H9 (cell line): ENCODE results near the gene FREY1. TPM values are rescaled to one million over a fixed set of nuclear protein-coding genes. Genes with fewer than 3 reads are reported as not detected.

Experiments
- DNase-seq: peaks from one replicate; pipeline ENCODE4 v3.0.0-alpha.2; 2017
- H2AFZ ChIP-seq: one replicate; pipeline ENCODE4 v1.6.1; 2013; ENCODE audit warnings: mild to moderate bottlenecking, low read length, control low read depth, moderate library complexity
- H2AK5ac ChIP-seq: 2 replicates; pipeline ENCODE4 v1.6.1; 2013; ENCODE audit warnings: low read length, control low read depth, mixed read lengths; ENCODE audit not compliant: insufficient read length
- H2BK120ac ChIP-seq: one replicate; pipeline ENCODE4 v1.6.1; 2013; ENCODE audit warnings: low read depth, mild to moderate bottlenecking, low read length, control low read depth, inconsistent platforms; ENCODE audit not compliant: poor library complexity, severe bottlenecking
- H2BK12ac ChIP-seq: 2 replicates; pipeline ENCODE4 v1.6.1; 2013; ENCODE audit warnings: low read length, control low read depth, mixed read lengths, low read depth; ENCODE audit not compliant: insufficient read length
- H2BK15ac ChIP-seq: 2 replicates; pipeline ENCODE4 v1.6.1; 2013; ENCODE audit warnings: low read depth, low read length, control low read depth
- H2BK20ac ChIP-seq: one replicate; pipeline ENCODE4 v1.6.1; 2013; ENCODE audit warnings: low read depth, mild to moderate bottlenecking, low read length, control low read depth, inconsistent platforms; ENCODE audit not compliant: poor library complexity, severe bottlenecking
- H2BK5ac ChIP-seq: 2 replicates; pipeline ENCODE4 v1.6.1; 2013; ENCODE audit warnings: low read length, control low read depth, mixed read lengths; ENCODE audit not compliant: insufficient read length
- H3K14ac ChIP-seq: 2 replicates; pipeline ENCODE4 v1.6.1; 2013; ENCODE audit warnings: low read length, control low read depth; ENCODE audit not compliant: insufficient read depth
- H3K18ac ChIP-seq: 2 replicates; pipeline ENCODE4 v1.6.1; 2013; ENCODE audit warnings: low read depth, mild to moderate bottlenecking, mixed read lengths, low read length, control low read depth; ENCODE audit not compliant: insufficient read length
- H3K23ac ChIP-seq: 2 replicates; pipeline ENCODE4 v1.6.1; 2013; ENCODE audit warnings: low read length, control low read depth, mixed read lengths, low read depth; ENCODE audit not compliant: insufficient read length
- H3K23me2 ChIP-seq: 2 replicates; pipeline ENCODE4 v1.6.1; 2013; ENCODE audit warnings: low read depth, mild to moderate bottlenecking, mixed read lengths, low read length, control low read depth; ENCODE audit not compliant: insufficient read length, poor library complexity, severe bottlenecking
- H3K27ac ChIP-seq: 2 replicates; pipeline ENCODE4 v1.5.1; 2013; ENCODE audit warnings: low read length, control low read depth, mixed read lengths, low read depth; ENCODE audit not compliant: insufficient read length
- H3K27me3 ChIP-seq: 2 replicates; pipeline ENCODE4 v1.6.1; 2013; ENCODE audit warnings: low read length, control low read depth, inconsistent platforms; ENCODE audit not compliant: insufficient read depth
- H3K4ac ChIP-seq: 2 replicates; pipeline ENCODE4 v1.6.1; 2013; ENCODE audit warnings: low read depth, mild to moderate bottlenecking, control low read depth, inconsistent platforms, low read length, moderate library complexity
- H3K4me1 ChIP-seq: 2 replicates; pipeline ENCODE4 v1.6.1; 2013; ENCODE audit warnings: low read length, control low read depth, inconsistent platforms; ENCODE audit not compliant: insufficient read depth
- H3K4me2 ChIP-seq: 2 replicates; pipeline ENCODE4 v1.6.1; 2013; ENCODE audit warnings: low read length, control low read depth, mixed read lengths; ENCODE audit not compliant: insufficient read length, insufficient read depth
- H3K56ac ChIP-seq: 2 replicates; pipeline ENCODE4 v1.6.1; 2013; ENCODE audit warnings: low read depth, mild to moderate bottlenecking, mixed read lengths, low read length, control low read depth; ENCODE audit not compliant: insufficient read length
- H3K79me1 ChIP-seq: 2 replicates; pipeline ENCODE4 v1.6.1; 2013; ENCODE audit warnings: low read depth, mild to moderate bottlenecking, moderate library complexity, low read length, control low read depth, inconsistent platforms; ENCODE audit not compliant: insufficient read depth, poor library complexity, severe bottlenecking
- H3K79me2 ChIP-seq: 2 replicates; pipeline ENCODE4 v1.6.1; 2013; ENCODE audit warnings: low read length, control low read depth, inconsistent platforms; ENCODE audit not compliant: insufficient read depth
- H3K9ac ChIP-seq: 2 replicates; pipeline ENCODE4 v1.6.1; 2013; ENCODE audit warnings: low read length, control low read depth, mixed read lengths; ENCODE audit not compliant: insufficient read length; ENCODE audit errors: extremely low read depth
- H3K9me3 ChIP-seq: one replicate; pipeline ENCODE4 v1.6.1; 2013; ENCODE audit warnings: low read depth, low read length, inconsistent platforms; ENCODE audit not compliant: control insufficient read depth
- H3T11ph ChIP-seq: one replicate; pipeline ENCODE4 v1.6.1; 2013; ENCODE audit warnings: mild to moderate bottlenecking, low read length, control low read depth, inconsistent platforms
- H4K20me1 ChIP-seq: one replicate; pipeline ENCODE4 v1.6.1; 2013; ENCODE audit not compliant: control insufficient read depth, insufficient read length, insufficient read depth
- H4K5ac ChIP-seq: 2 replicates; pipeline ENCODE4 v1.6.1; 2013; ENCODE audit warnings: low read depth, mild to moderate bottlenecking, mixed read lengths, low read length, control low read depth; ENCODE audit not compliant: insufficient read length
- H4K8ac ChIP-seq: replicated peaks from 2 replicates; pipeline ENCODE4 v1.6.1; 2013; ENCODE audit warnings: low read length, control low read depth, mixed read lengths, low read depth; ENCODE audit not compliant: insufficient read length
- H4K91ac ChIP-seq: 2 replicates; pipeline ENCODE4 v1.6.1; 2013; ENCODE audit warnings: low read depth, mild to moderate bottlenecking, moderate library complexity, mixed read lengths, low read length, control low read depth; ENCODE audit not compliant: insufficient read length
- H3K27ac Mint-ChIP-seq, 3 experiments: 2 replicates in 2 of 3; 3 replicates in 1 of 3; pipeline ENCODE4 v1.8.0; 2020 to 2021; ENCODE audit warnings: mixed read lengths in 3 of 3, mild to moderate bottlenecking in 1 of 3, moderate library complexity in 1 of 3
- H3K27me3 Mint-ChIP-seq: 2 replicates; pipeline ENCODE4 v1.8.0; 2021; ENCODE audit warnings: low read depth, mild to moderate bottlenecking, moderate library complexity, mixed read lengths
- H3K36me3 Mint-ChIP-seq, 3 experiments: 2 replicates in 2 of 3; 3 replicates in 1 of 3; pipeline ENCODE4 v1.8.0; 2020 to 2021; ENCODE audit warnings: low read depth in 3 of 3, mixed read lengths in 3 of 3; ENCODE audit not compliant: insufficient read depth in 1 of 3
- H3K4me1 Mint-ChIP-seq, 2 experiments: 2 replicates each; pipeline ENCODE4 v1.8.0; 2020; ENCODE audit warnings: mixed read lengths in 2 of 2
- H3K4me3 Mint-ChIP-seq, 2 experiments: 2 replicates in 1 of 2; 3 replicates in 1 of 2; pipeline ENCODE4 v1.8.0; 2020 to 2021; ENCODE audit warnings: mild to moderate bottlenecking in 2 of 2, mixed read lengths in 2 of 2, moderate library complexity in 1 of 2
- H3K9me3 Mint-ChIP-seq, 2 experiments: 2 replicates in 1 of 2; 3 replicates in 1 of 2; pipeline ENCODE4 v1.8.0; 2020; ENCODE audit warnings: mild to moderate bottlenecking in 2 of 2, mixed read lengths in 2 of 2, moderate library complexity in 1 of 2
- WGBS: extraction: QIAGEN DNeasy Blood & Tissue Kit; methylation state at CpG from one replicate; pipeline ENCODE4 v1.1.7; 2013; ENCODE audit warnings: missing lambda C conversion rate, low lambda C conversion rate, mixed read lengths; ENCODE audit not compliant: insufficient read length; ENCODE audit errors: extremely low coverage; 5-methylcytosine and 5-hydroxymethylcytosine counted together
- total RNA-seq: library from RNA; stranded (reverse); gene quantifications from 2 replicates; pipeline ENCODE4 v1.2.1, GENCODE V29; 2021
- TF ChIP-seq, protein P1 (sequence below): fragments of 200-600 bp; sonication (generic); conservative IDR thresholded peaks from 3 replicates; pipeline ENCODE4 v1.8.0; 2021; ENCODE audit warnings: antibody characterized with exemption, mild to moderate bottlenecking

Gene FREY1
- total RNA-seq, 1 experiment from 2014 or later, result 2.1 TPM

DNA sequence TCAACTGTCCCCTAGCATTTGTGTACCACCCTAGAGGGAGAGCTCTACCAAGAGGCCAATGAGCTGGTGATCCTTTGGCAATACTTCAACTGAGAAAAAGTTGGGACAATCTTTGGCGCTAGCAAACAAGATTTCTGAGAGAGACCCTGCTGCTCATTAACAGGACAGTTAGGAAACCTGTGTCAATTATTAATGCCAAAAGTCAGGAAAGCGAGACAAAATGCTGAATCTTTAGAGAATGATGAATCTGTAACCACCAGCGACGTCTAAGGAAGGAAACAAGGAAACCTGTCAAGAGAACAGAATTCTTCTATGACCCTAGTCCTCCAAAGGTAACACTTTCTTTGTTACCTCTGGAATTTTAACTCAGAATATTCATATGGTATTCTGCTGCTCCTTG lies 35.3 kb upstream of the FREY1 start:
- no peak overlapping the region for H3T11ph ChIP-seq
- H3K27me3 Mint-ChIP-seq, result no peaks in the 10 kb centered on the region
- no peak overlapping the region for H2AFZ ChIP-seq
- H3K4me2 ChIP-seq, result no peak overlapping the region
- H2BK5ac ChIP-seq, result no peak overlapping the region
- no peak overlapping the region for H4K91ac ChIP-seq
- no peak overlapping the region for H3K18ac ChIP-seq
- H4K20me1 ChIP-seq, result no peaks in the 10 kb centered on the region
- no peaks in the 10 kb centered on the region for H3K23me2 ChIP-seq
- H3K56ac ChIP-seq, result no peak overlapping the region
- no peaks in the 10 kb centered on the region for H3K9me3 Mint-ChIP-seq
- 0 out of 2 replicates have a peak, but pooled peaks cover 2% of the 10 kb centered on the region for H3K4me1 ChIP-seq
- no peak overlapping the region for H2BK15ac ChIP-seq
- TF ChIP-seq, protein P1, sequence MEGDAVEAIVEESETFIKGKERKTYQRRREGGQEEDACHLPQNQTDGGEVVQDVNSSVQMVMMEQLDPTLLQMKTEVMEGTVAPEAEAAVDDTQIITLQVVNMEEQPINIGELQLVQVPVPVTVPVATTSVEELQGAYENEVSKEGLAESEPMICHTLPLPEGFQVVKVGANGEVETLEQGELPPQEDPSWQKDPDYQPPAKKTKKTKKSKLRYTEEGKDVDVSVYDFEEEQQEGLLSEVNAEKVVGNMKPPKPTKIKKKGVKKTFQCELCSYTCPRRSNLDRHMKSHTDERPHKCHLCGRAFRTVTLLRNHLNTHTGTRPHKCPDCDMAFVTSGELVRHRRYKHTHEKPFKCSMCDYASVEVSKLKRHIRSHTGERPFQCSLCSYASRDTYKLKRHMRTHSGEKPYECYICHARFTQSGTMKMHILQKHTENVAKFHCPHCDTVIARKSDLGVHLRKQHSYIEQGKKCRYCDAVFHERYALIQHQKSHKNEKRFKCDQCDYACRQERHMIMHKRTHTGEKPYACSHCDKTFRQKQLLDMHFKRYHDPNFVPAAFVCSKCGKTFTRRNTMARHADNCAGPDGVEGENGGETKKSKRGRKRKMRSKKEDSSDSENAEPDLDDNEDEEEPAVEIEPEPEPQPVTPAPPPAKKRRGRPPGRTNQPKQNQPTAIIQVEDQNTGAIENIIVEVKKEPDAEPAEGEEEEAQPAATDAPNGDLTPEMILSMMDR, result no peak
- H3K23ac ChIP-seq, result no peak overlapping the region
- no peak overlapping the region for H3K4ac ChIP-seq
- H3K14ac ChIP-seq, result no peak overlapping the region
- H3K9me3 ChIP-seq, result no peaks in the 10 kb centered on the region
- H3K27me3 ChIP-seq, result no peaks in the 10 kb centered on the region
- H2BK20ac ChIP-seq, result no peak overlapping the region
- no peak overlapping the region for H2AK5ac ChIP-seq
- DNase-seq, result no peak
- H3K79me2 ChIP-seq, result no peaks in the 10 kb centered on the region
- peaks cover 10% of the 10 kb centered on the region in 2 experiments for H3K4me1 Mint-ChIP-seq
- no peak overlapping the region for H3K27ac ChIP-seq
- H4K8ac ChIP-seq, result no peak overlapping the region
- no peak overlapping the region for H2BK120ac ChIP-seq
- no peak overlapping the region for H3K9ac ChIP-seq
- peaks cover 4 to 33% (median 18%) of the 10 kb centered on the region in 3 experiments; a peak in 5 of 7 replicates for H3K36me3 Mint-ChIP-seq
- H3K4me3 Mint-ChIP-seq, result no peak overlapping the region
- no peak overlapping the region for H4K5ac ChIP-seq
- no peak overlapping the region for H3K27ac Mint-ChIP-seq
- no peaks in the 10 kb centered on the region for H3K79me1 ChIP-seq
- H2BK12ac ChIP-seq, result no peak overlapping the region
- WGBS, result no CpG with 5 or more reads among the region's 4 CpGs
